Panc1 (cell line): ENCODE data around the gene STK17B. TPM values are rescaled to one million over a fixed set of nuclear protein-coding genes. Genes with fewer than 3 reads are reported as not detected.

ENCODE experiments used
- ATAC-seq: fragments of 200-7000 bp; cut with Tn5 transposase; 2 replicates; pipeline ENCODE4 v1.9.1; 2020; ENCODE audit warnings: mild to moderate bottlenecking, moderate library complexity
- BruUV-seq: library from RNA; stranded (reverse); fragments of 400-500 nt; replicated peaks from 2 replicates; lab custom pipeline; 2021; lab: Mats Ljungman, UMichigan
- CTCF ChIA-PET: fragments of 300-600 bp; sonication (Branson Sonifier 250); formaldehyde crosslinking; loops from one replicate; lab custom pipeline; 2022; ENCODE audit warnings: antibody characterized with exemption; lab: Charles Lee
- POLR2A ChIA-PET: fragments of 300-600 bp; sonication (Branson Sonifier 250); formaldehyde crosslinking; loops from one replicate; lab custom pipeline; 2022; ENCODE audit warnings: antibody characterized with exemption; lab: Charles Lee
- DNase-seq: peaks from one replicate; pipeline ENCODE4 v3.0.0-alpha.2; 2010; ENCODE audit warnings: low read depth, low spot score
- H3K27ac ChIP-seq: 2 replicates; pipeline ENCODE4 v1.5.1; 2011; ENCODE audit warnings: mild to moderate bottlenecking, low read length, inconsistent platforms
- H3K27me3 ChIP-seq: fragments of 200-500 bp; sonication (Bioruptor generic); 2 replicates; pipeline ENCODE4 v1.6.0; 2014; ENCODE audit warnings: low read length, inconsistent platforms; ENCODE audit not compliant: control insufficient read depth, insufficient read depth
- H3K36me3 ChIP-seq: fragments of 200-500 bp; sonication (Bioruptor generic); 2 replicates; pipeline ENCODE4 v1.5.1; 2014; ENCODE audit warnings: inconsistent platforms, mild to moderate bottlenecking, low read length, moderate library complexity; ENCODE audit not compliant: control insufficient read depth, insufficient read depth
- H3K4me1 ChIP-seq: 2 replicates; pipeline ENCODE4 v1.5.1; 2011; ENCODE audit warnings: inconsistent platforms, mild to moderate bottlenecking, low read length, moderate library complexity; ENCODE audit not compliant: control insufficient read depth, insufficient read depth
- H3K4me3 ChIP-seq, 2 experiments: 2 replicates each; pipeline ENCODE4 v1.5.1; 2011 to 2012; ENCODE audit warnings: low read depth in 2 of 2, low read length in 2 of 2, mild to moderate bottlenecking in 2 of 2, inconsistent platforms in 1 of 2, moderate library complexity in 1 of 2
- H3K9me3 ChIP-seq: fragments of 200-500 bp; sonication (Bioruptor generic); 2 replicates; pipeline ENCODE4 v1.5.1; 2014; ENCODE audit warnings: low read depth, mild to moderate bottlenecking, inconsistent platforms, low read length, moderate library complexity; ENCODE audit not compliant: control insufficient read depth, insufficient read depth
- POLR2AphosphoS5 ChIP-seq: IDR thresholded peaks from 2 replicates; pipeline ENCODE4 v1.6.1; 2012; ENCODE audit warnings: mild to moderate bottlenecking, low read depth, low read length, moderate library complexity
- SIN3A ChIP-seq: IDR thresholded peaks from 2 replicates; pipeline ENCODE4 v1.6.1; 2012; ENCODE audit warnings: low read depth, mild to moderate bottlenecking, low read length, moderate library complexity, borderline replicate concordance; ENCODE audit not compliant: insufficient read depth
- TCF7L2 ChIP-seq: IDR thresholded peaks from 2 replicates; pipeline ENCODE4 v1.6.1; 2011; ENCODE audit warnings: mild to moderate bottlenecking, low read depth, low read length, inconsistent platforms
- in situ Hi-C: cut with HindIII; loops from 2 replicates; pipeline ENCODE4 v1.10.0; 2016; ENCODE audit warnings: low sequenced_read_pairs, low pct_unique_long_range_greater_than_20kb
- intact Hi-C: fragments of 100-400 bp; cut with micrococcal nuclease; formaldehyde crosslinking; loops from one replicate; pipeline ENCODE4 v1.10.0; 2022; ENCODE audit not compliant: unreplicated experiment
- total RNA-seq: library from RNA; stranded (reverse); gene quantifications from one replicate; pipeline ENCODE4 v1.2.1, GENCODE V29; 2021; ENCODE audit not compliant: unreplicated experiment
- TF ChIP-seq, protein P1 (sequence below): fragments of 450-650 bp; IDR thresholded peaks from 2 replicates; pipeline ENCODE4 v1.5.1; 2017; ENCODE audit warnings: mild to moderate bottlenecking
- TF ChIP-seq, protein P2 (sequence below), 2 experiments: IDR thresholded peaks; 2 replicates each; pipeline ENCODE4 v1.6.1; 2011 to 2012; ENCODE audit warnings: low read depth in 2 of 2, control low read depth in 1 of 2, low read length in 1 of 2, mild to moderate bottlenecking in 1 of 2, moderate library complexity in 1 of 2; ENCODE audit not compliant: insufficient read depth in 1 of 2

Gene STK17B
- total RNA-seq, 1 experiment from 2014 or later: 19.3 TPM

DNA sequence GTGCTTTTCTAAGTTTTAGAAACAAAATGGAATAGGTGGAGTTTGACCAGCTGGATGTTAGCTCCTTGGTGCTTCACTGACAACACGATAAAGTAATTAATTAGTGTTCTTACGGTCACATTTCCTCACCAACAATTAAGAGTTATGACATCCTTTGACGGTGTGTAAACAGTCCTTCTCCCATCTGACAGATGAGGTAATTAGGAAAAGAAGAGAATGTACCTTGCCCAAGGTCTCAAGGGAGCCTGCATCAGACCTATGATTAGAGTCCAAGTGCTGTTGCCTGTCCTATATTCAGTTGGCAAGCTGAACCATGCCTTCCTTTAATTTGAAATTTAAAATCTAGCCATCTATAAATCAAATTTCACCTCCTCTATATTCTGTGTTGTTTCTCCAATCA is 48.3 kb upstream of the STK17B start:
- ATAC-seq (no peak), DNase-seq (no peak)
- intact Hi-C loops (no loop called here), in situ Hi-C loops (no loop called here)
- CTCF ChIA-PET: no interaction called here
- Histone ChIP-seq H3K36me3 (no peaks in the 10 kb centered on the region), H3K27me3 (no peaks in the 10 kb centered on the region), H3K9me3 (no peaks in the 10 kb centered on the region), H3K4me3 (no peak overlapping the region), H3K4me1 (no peaks in the 10 kb centered on the region), H3K27ac (no peak overlapping the region)
- no TSS peak for BruUV-seq
- POLR2A ChIA-PET: no interaction called here
- TF ChIP-seq, protein P1, sequence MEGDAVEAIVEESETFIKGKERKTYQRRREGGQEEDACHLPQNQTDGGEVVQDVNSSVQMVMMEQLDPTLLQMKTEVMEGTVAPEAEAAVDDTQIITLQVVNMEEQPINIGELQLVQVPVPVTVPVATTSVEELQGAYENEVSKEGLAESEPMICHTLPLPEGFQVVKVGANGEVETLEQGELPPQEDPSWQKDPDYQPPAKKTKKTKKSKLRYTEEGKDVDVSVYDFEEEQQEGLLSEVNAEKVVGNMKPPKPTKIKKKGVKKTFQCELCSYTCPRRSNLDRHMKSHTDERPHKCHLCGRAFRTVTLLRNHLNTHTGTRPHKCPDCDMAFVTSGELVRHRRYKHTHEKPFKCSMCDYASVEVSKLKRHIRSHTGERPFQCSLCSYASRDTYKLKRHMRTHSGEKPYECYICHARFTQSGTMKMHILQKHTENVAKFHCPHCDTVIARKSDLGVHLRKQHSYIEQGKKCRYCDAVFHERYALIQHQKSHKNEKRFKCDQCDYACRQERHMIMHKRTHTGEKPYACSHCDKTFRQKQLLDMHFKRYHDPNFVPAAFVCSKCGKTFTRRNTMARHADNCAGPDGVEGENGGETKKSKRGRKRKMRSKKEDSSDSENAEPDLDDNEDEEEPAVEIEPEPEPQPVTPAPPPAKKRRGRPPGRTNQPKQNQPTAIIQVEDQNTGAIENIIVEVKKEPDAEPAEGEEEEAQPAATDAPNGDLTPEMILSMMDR: no peak
- no peak for TF ChIP-seq TCF7L2
- TF ChIP-seq POLR2AphosphoS5: no peak
- TF ChIP-seq SIN3A: no peak
- TF ChIP-seq, protein P2, sequence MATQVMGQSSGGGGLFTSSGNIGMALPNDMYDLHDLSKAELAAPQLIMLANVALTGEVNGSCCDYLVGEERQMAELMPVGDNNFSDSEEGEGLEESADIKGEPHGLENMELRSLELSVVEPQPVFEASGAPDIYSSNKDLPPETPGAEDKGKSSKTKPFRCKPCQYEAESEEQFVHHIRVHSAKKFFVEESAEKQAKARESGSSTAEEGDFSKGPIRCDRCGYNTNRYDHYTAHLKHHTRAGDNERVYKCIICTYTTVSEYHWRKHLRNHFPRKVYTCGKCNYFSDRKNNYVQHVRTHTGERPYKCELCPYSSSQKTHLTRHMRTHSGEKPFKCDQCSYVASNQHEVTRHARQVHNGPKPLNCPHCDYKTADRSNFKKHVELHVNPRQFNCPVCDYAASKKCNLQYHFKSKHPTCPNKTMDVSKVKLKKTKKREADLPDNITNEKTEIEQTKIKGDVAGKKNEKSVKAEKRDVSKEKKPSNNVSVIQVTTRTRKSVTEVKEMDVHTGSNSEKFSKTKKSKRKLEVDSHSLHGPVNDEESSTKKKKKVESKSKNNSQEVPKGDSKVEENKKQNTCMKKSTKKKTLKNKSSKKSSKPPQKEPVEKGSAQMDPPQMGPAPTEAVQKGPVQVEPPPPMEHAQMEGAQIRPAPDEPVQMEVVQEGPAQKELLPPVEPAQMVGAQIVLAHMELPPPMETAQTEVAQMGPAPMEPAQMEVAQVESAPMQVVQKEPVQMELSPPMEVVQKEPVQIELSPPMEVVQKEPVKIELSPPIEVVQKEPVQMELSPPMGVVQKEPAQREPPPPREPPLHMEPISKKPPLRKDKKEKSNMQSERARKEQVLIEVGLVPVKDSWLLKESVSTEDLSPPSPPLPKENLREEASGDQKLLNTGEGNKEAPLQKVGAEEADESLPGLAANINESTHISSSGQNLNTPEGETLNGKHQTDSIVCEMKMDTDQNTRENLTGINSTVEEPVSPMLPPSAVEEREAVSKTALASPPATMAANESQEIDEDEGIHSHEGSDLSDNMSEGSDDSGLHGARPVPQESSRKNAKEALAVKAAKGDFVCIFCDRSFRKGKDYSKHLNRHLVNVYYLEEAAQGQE (IDR thresholded peaks at IDR 0.05; ENCODE audit: insufficient read depth in 1 of 2, low read depth in 2 of 2, low read length in 1 of 2): no peak

DNA sequence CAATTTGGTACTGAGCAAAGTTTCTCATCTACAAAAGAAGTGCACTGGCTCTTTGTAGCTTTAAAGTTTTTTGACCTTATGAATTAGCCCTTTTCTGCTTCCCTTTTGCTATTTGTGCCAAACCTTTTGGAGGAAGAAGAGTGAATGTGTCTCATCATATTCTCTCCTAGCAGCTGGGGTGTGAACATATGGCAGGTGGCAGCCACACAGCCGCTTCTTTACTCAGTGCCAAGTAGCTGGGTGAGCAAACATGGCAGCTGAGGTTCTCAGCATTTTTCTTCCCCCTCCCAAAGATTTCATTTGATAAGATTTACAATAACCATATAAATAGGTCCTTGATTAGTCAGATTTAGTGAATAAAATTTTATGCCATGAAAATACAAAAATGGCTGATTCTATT is 46.7 kb upstream of the STK17B start:
- TF ChIP-seq SIN3A (no peak), POLR2AphosphoS5 (no peak), TCF7L2 (no peak)
- TF ChIP-seq, protein P1: no peak
- TF ChIP-seq, protein P2 (IDR thresholded peaks at IDR 0.05; ENCODE audit: insufficient read depth in 1 of 2, low read depth in 2 of 2, low read length in 1 of 2): no peak
- CTCF ChIA-PET: no interaction called here
- no peak for ATAC-seq

More for the DNA sequence above, 46.7 kb upstream of the STK17B start:
- Histone ChIP-seq H3K27ac (no peak overlapping the region), H3K36me3 (no peaks in the 10 kb centered on the region), H3K4me3 (no peak overlapping the region), H3K9me3 (no peaks in the 10 kb centered on the region), H3K4me1 (no peaks in the 10 kb centered on the region), H3K27me3 (no peaks in the 10 kb centered on the region)
- POLR2A ChIA-PET: no interaction called here
- intact Hi-C loops: no loop called here
- no TSS peak for BruUV-seq
- in situ Hi-C loops: no loop called here
- DNase-seq: no peak
